Central memory CD8-positive, alpha-beta T cell (primary cell): ENCODE results near the gene AGBL5.
"Not testable (repeated sequence)": the region's sequence is repeated elsewhere in the genome, so short reads cannot be mapped to it uniquely, and the experiment has no call there.

Experiments
- ATAC-seq: fragments of 150-1000 bp; cut with Tn5 transposase; replicated peaks from 2 replicates; pipeline ENCODE4 v1.10.0; 2022; ENCODE audit warnings: mild to moderate bottlenecking, moderate FRiP score, moderate number of reproducible peaks; ENCODE audit not compliant: poor library complexity, severe bottlenecking; ENCODE audit errors: extremely low read depth
- DNase-seq, 2 donors: peaks; one replicate each; pipeline ENCODE4 v3.0.0; 2021; ENCODE audit warnings: low spot score in 2 of 2
- H3K27ac Mint-ChIP-seq: one replicate; pipeline ENCODE4 v1.8.0; 2022; ENCODE audit warnings: low read depth, mild to moderate bottlenecking, moderate library complexity, mixed read lengths
- H3K27me3 Mint-ChIP-seq: one replicate; pipeline ENCODE4 v1.8.0; 2022; ENCODE audit warnings: mixed read lengths
- H3K36me3 Mint-ChIP-seq: one replicate; pipeline ENCODE4 v1.8.0; 2022; ENCODE audit warnings: mild to moderate bottlenecking, moderate library complexity, mixed read lengths; ENCODE audit not compliant: insufficient read depth
- H3K4me1 Mint-ChIP-seq: one replicate; pipeline ENCODE4 v1.8.0; 2022; ENCODE audit warnings: mixed read lengths
- H3K4me3 Mint-ChIP-seq: one replicate; pipeline ENCODE4 v1.8.0; 2022; ENCODE audit warnings: mild to moderate bottlenecking, moderate library complexity, mixed read lengths
- H3K9me3 Mint-ChIP-seq: one replicate; pipeline ENCODE4 v1.8.0; 2022; ENCODE audit warnings: mixed read lengths

AGBL5 gene

DNA sequence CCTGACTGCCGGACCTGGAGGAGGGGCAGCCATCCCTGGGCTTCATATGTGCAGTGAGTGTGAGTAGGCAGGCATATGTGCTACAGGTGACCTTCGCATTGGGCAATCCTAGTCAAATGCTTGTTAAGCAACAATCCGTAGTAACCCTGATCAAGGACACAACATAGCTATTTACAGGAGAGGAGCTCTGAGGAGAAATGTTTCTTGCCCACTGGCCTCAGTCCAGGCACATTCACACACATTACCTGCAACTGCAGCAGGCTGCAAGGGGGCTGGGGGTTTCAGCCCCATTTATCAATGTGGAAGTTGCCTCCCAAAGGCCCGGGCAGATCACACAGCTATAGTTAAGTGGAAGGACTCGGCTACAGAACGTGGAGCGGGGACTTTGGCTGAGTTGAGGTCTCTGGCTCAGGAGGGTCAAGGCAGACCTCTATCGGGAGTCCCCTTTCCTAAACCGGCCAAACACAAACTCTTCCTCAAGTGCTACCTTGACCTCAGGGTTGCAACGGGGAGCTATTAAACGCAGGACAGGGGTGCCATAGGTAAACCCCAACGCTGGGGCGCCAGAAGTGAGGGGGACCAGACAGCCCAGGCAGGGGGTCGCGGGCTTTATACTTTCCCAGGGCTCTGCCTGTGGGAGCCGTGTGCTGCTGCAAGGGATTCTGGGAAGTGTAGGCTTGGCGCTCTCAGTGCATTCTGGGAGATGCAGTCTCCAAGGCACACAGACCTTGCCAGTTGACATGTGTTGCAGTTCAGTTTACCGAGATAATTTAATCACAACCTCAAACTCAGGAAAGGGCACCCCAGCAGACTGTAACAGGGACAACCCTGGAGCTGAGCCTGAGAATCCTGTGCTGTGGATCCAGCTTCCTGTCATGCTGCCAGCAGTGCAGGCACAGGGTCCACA, 44.5 kb downstream of the AGBL5 start:
- H3K27ac Mint-ChIP-seq, result no peak overlapping the region

DNA sequence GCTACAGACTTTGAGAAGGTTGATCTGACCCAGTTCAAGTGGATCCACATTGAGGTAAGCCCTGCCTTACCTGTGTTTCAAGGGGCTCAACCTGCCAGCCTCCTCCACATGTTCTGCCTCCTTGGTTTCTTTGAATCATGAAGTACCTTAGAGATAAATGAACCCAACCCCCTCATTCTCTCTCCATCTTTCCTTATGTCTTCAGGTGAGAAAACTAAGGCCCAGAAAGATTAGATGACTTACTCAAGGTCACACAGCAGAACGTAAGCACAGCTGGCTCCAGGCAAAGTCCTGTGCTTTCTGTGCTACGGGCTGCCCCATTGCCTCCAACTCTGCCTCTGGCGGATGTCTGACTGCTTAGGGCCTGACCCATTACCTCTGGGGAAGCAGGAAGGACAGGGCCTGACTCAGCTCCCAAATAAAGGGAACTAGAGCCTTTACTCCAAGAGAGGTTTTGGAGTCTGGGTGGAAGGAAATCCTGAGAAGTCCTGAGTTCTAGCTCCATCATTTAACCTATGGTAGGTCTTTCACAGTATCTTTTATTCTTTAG, 45.4 kb downstream of the AGBL5 start:
- peak overlapping the region; percentile 29 for H3K27ac Mint-ChIP-seq
- ATAC-seq, result no peak

More for the DNA sequence above, 44.5 kb downstream of the AGBL5 start:
- no peaks in the 10 kb centered on the region for H3K27me3 Mint-ChIP-seq
- H3K4me3 Mint-ChIP-seq, result peak overlapping the region; percentile 32
- no peaks in the 10 kb centered on the region for H3K9me3 Mint-ChIP-seq
- ATAC-seq (no peak), DNase-seq (no peak)
- H3K36me3 Mint-ChIP-seq, result peaks cover 4% of the 10 kb centered on the region
- H3K4me1 Mint-ChIP-seq, result peaks cover 15% of the 10 kb centered on the region

DNA sequence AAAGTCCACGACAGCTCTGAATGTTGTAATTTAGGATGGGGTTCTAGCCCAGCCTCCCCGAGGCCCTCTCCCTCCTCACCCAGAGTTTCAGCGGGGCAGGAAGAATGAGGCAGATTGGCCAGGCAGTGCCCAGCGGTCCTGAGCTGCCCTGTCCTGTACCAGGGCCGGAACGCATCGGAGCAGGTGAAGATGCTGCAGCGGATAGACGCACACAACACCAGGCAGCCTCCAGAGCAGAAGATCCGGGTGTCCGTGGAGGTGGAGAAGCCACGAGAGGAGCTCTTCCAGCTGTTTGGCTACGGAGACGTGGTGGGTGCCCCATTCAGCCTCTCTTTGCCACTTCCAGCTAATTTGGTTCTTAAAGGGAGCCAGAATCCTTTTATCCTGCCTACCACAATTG, 45.9 kb downstream of the AGBL5 start:
- peaks cover 15% of the 10 kb centered on the region for H3K4me1 Mint-ChIP-seq

More for the DNA sequence above, 45.4 kb downstream of the AGBL5 start:
- peaks cover 4% of the 10 kb centered on the region for H3K36me3 Mint-ChIP-seq
- no peak overlapping the region for H3K4me3 Mint-ChIP-seq
- no peaks in the 10 kb centered on the region for H3K27me3 Mint-ChIP-seq
- H3K4me1 Mint-ChIP-seq, result peaks cover 15% of the 10 kb centered on the region
- no peaks in the 10 kb centered on the region for H3K9me3 Mint-ChIP-seq
- no peak for DNase-seq

DNA sequence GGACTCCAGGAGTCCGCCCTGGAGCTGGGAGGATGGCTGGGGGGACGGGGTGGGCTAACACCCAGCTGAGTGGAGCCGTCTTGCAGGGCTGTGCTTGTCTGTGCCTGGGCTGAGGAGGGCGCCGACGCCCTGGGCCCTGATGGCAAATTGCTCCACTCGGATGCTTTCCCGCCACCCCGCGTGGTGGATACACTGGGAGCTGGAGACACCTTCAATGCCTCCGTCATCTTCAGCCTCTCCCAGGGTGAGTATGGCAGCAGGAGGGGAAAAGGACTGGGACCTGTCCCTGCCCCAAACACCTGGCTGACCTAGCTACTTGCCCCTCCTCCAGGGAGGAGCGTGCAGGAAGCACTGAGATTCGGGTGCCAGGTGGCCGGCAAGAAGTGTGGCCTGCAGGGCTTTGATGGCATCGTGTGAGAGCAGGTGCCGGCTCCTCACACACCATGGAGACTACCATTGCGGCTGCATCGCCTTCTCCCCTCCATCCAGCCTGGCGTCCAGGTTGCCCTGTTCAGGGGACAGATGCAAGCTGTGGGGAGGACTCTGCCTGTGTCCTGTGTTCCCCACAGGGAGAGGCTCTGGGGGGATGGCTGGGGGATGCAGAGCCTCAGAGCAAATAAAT, 48.0 kb downstream of the AGBL5 start:
- no peak for ATAC-seq
- Mint-ChIP-seq H3K4me3 (no peak overlapping the region), H3K27me3 (peaks cover 6% of the 10 kb centered on the region), H3K9me3 (no peaks in the 10 kb centered on the region), H3K4me1 (peaks cover 15% of the 10 kb centered on the region), H3K27ac (no peak overlapping the region), H3K36me3 (peaks cover 4% of the 10 kb centered on the region)
- DNase-seq, result no peak

More for the DNA sequence above, 45.9 kb downstream of the AGBL5 start:
- H3K27ac Mint-ChIP-seq, result no peak overlapping the region
- H3K4me3 Mint-ChIP-seq, result no peak overlapping the region
- no peaks in the 10 kb centered on the region for H3K27me3 Mint-ChIP-seq
- DNase-seq (no peak), ATAC-seq (no peak)
- H3K9me3 Mint-ChIP-seq, result no peaks in the 10 kb centered on the region
- H3K36me3 Mint-ChIP-seq, result peaks cover 4% of the 10 kb centered on the region

DNA sequence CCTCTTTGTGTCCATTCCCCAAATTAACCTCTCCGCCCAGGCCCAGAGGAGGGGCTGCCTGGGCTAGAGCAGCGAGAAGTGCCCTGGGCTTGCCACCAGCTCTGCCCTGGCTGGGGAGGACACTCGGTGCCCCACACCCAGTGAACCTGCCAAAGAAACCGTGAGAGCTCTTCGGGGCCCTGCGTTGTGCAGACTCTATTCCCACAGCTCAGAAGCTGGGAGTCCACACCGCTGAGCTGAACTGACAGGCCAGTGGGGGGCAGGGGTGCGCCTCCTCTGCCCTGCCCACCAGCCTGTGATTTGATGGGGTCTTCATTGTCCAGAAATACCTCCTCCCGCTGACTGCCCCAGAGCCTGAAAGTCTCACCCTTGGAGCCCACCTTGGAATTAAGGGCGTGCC, 48.6 kb downstream of the AGBL5 start:
- ATAC-seq (no peak), DNase-seq (no peak)
- Mint-ChIP-seq H3K9me3 (no peaks in the 10 kb centered on the region), H3K27ac (no peak overlapping the region), H3K4me1 (peaks cover 15% of the 10 kb centered on the region), H3K36me3 (peaks cover 4% of the 10 kb centered on the region), H3K27me3 (peaks cover 12% of the 10 kb centered on the region), H3K4me3 (no peak overlapping the region)

DNA sequence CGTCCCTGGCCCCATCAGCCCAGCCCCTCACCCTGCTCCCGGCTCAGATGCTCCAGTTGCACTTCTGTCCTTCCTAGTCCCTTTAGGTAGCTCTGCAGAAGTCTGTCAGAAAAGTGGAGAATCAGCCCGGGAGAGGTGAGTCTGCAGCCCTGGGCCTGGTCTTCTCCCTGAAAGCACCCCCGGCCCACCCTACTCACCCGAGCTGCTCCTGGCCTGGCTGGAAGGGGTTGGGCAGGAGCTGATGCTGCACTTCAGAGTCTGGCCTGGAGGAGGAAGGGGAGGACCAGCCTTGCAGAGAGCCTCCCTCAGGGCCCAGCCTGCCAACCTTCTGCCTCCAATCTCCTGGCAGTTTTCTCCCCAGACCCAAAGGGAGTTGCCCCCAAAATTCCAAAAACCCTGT, 50.9 kb downstream of the AGBL5 start:
- no peaks in the 10 kb centered on the region for H3K4me1 Mint-ChIP-seq
- H3K36me3 Mint-ChIP-seq, result peaks cover 2% of the 10 kb centered on the region
- H3K9me3 Mint-ChIP-seq, result no peaks in the 10 kb centered on the region
- H3K4me3 Mint-ChIP-seq, result no peak overlapping the region
- DNase-seq (no peak), ATAC-seq (no peak)
- no peak overlapping the region for H3K27ac Mint-ChIP-seq
- peaks cover 33% of the 10 kb centered on the region for H3K27me3 Mint-ChIP-seq

DNA sequence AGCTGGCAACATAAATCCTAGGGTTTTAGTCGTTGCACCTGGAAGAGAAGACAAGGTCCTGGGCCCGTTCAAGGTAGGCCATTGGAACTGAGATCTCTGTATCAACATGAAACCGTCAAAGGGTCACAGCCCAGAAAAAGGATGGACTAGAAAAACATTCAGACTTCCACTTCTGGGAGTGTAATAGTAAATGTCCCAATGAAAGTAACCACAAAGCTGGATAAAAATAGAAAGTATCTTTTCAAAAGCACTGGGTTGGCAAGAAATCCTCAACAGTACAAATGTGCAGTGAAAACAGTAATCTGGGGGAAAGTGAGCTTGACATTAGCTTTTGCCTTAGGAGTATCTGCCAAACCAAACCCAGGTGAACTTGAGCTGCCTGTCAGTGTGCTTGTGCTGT, 54.5 kb downstream of the AGBL5 start:
- no peak for ATAC-seq
- DNase-seq, result no peak
- Mint-ChIP-seq H3K36me3 (no peaks in the 10 kb centered on the region), H3K4me3 (no peak overlapping the region), H3K4me1 (no peaks in the 10 kb centered on the region), H3K27ac (no peak overlapping the region), H3K9me3 (no peaks in the 10 kb centered on the region), H3K27me3 (peaks cover 33% of the 10 kb centered on the region)

DNA sequence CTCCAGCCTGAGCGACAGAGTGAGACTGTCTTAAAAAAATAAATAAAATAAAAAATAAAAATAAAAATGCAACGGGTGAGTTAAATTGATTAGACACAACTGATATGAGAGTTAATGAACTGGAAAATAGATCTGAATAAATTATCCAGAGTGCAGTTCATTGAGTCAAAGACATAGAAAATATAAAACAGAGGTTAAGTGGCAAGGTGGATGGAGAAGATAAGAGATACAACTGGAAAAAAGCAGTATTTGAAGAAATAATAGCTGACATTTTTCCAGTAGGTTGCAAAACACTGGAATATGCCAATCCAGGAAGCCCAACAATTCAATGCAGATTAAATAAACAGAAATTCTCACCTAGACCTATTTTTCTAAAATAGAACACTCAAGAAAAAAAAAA, 56.8 kb downstream of the AGBL5 start:
- Mint-ChIP-seq H3K4me3 (no peak overlapping the region), H3K9me3 (no peaks in the 10 kb centered on the region), H3K4me1 (no peaks in the 10 kb centered on the region), H3K36me3 (no peaks in the 10 kb centered on the region), H3K27me3 (peaks cover 33% of the 10 kb centered on the region), H3K27ac (no peak overlapping the region)
- no peak for DNase-seq
- no peak for ATAC-seq

DNA sequence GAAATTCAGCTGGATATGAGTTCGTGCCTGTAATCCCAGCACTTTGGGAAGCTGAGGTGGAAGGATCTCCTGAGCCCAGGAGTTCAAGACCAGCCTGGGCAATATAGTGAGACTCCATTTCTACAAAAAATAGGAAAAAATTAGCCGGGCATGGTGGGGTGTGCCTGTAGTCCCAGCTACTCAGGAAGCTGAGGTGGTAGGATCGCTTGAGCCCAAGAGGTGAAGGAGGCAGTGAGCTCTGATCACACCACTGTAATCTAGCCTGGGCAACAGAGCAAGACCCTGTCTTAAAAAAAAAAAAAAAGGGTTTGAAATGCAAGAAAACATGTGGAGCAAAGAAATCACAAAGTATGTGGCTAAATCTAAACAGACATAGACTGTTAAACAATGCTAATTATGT, 57.6 kb downstream of the AGBL5 start:
- Mint-ChIP-seq H3K4me1 (no peaks in the 10 kb centered on the region), H3K9me3 (no peaks in the 10 kb centered on the region), H3K4me3 (no peak overlapping the region), H3K27ac (no peak overlapping the region), H3K36me3 (no peaks in the 10 kb centered on the region), H3K27me3 (peaks cover 31% of the 10 kb centered on the region)
- ATAC-seq (no peak), DNase-seq (no peak)

DNA sequence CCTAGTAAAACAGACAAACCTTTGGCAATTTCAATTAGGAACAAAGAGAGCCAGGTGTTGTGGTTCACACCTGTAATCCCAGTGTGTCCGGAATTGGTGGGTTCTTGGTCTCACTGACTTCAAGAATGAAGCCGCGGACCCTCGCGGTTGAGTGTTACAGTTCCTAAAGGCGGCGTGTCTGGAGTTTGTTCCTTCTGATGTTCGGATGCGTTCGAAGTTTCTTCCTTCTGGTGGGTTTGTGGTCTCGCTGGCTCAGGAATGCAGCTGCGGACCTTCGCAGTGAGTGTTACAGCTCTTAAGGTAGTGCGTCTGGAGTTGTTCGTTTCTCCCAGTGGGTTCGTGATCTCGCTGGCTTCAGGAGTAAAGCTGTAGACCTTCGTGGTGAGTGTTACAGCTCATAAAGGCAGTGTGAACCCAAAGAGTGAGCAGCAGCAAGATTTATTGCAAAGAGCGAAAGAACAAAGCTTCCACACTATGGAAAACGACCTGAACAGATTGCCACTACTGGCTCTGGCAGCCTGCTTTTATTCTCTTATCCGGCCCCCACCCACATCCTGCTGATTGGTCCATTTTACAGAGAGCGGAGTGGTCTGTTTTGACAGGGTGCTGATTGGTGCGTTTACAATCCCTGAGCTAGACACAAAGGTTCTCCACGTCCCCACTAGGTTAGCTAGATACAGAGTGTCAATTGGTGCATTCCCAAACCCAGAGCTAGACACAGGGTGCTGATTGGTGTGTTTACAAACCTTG, 59.3 kb downstream of the AGBL5 start:
- not testable (repeated sequence) for H3K4me3 Mint-ChIP-seq, ATAC-seq, H3K27ac Mint-ChIP-seq

DNA sequence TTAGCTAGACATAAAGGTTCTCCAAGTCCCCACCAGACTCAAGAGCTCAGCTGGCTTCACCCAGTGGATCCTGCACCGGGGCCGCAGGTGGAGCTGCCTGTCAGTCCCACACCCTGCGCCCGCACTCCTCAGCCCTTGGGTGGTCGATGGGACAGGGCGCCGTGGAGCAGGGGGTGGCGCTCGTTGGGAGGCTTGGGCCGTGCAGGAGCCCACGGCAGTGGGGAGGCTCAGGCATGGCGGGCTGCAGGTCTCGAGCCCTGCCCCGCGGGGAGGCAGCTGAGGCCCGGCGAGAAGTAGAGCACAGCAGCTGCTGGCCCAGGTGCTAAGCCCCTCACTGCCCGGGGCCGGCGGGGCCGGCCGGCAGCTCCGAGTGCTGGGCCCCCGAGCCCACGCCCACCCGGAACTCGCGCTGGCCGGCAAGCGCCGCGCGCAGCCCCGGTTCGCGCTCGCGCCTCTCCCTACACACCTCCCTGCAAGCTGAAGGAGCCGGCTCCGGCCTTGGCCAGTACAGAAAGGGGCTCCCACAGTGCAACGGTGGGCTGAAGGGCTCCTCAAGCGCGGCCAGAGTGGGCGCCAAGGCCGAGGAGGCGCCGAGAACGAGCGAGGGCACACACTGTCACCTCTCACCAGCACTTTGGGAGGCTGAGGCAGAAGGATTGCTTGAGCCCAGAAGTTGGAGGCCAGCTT, 60.1 kb downstream of the AGBL5 start:
- H3K27me3 Mint-ChIP-seq, result peaks cover 20% of the 10 kb centered on the region
- H3K36me3 Mint-ChIP-seq, ATAC-seq, H3K9me3 Mint-ChIP-seq, H3K27ac Mint-ChIP-seq, H3K4me1 Mint-ChIP-seq, H3K4me3 Mint-ChIP-seq, DNase-seq: not testable (repeated sequence)

More for the DNA sequence above, 59.3 kb downstream of the AGBL5 start:
- H3K27me3 Mint-ChIP-seq, result peaks cover 24% of the 10 kb centered on the region
- not testable (repeated sequence) for H3K4me1 Mint-ChIP-seq, DNase-seq, H3K36me3 Mint-ChIP-seq, H3K9me3 Mint-ChIP-seq

DNA sequence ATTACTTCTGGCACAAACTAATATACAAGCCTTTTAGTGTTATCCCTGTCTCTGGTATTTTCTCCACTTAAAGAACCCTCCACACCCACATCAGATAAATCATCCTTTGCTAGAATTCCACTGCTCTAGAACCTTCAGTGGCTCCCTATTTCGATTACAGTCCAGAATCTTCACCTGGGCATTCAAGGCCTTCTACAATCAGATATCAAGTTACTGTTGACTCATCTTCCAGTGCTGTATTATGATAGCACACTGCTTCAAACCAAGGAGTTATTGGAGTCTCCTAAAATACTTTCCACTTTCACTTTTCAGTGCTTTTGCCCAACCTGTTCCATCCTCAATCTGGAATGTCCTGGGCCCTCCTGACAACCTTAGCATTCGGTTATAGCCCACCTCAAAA, 64.1 kb downstream of the AGBL5 start:
- Mint-ChIP-seq H3K9me3 (no peaks in the 10 kb centered on the region), H3K4me1 (no peaks in the 10 kb centered on the region), H3K27me3 (peaks cover 50% of the 10 kb centered on the region), H3K4me3 (no peak overlapping the region), H3K27ac (no peak overlapping the region), H3K36me3 (peaks cover 5% of the 10 kb centered on the region)
- DNase-seq, result no peak
- no peak for ATAC-seq
